GM15510 (cell line): ENCODE data around the gene ZNF532.

Experiments used
- POLR2A ChIP-seq: IDR thresholded peaks from 3 replicates; pipeline ENCODE4 v1.6.1; 2011; ENCODE audit warnings: borderline replicate concordance; ENCODE audit not compliant: insufficient read length; ENCODE audit errors: extremely low read depth

The ZNF532 gene

DNA sequence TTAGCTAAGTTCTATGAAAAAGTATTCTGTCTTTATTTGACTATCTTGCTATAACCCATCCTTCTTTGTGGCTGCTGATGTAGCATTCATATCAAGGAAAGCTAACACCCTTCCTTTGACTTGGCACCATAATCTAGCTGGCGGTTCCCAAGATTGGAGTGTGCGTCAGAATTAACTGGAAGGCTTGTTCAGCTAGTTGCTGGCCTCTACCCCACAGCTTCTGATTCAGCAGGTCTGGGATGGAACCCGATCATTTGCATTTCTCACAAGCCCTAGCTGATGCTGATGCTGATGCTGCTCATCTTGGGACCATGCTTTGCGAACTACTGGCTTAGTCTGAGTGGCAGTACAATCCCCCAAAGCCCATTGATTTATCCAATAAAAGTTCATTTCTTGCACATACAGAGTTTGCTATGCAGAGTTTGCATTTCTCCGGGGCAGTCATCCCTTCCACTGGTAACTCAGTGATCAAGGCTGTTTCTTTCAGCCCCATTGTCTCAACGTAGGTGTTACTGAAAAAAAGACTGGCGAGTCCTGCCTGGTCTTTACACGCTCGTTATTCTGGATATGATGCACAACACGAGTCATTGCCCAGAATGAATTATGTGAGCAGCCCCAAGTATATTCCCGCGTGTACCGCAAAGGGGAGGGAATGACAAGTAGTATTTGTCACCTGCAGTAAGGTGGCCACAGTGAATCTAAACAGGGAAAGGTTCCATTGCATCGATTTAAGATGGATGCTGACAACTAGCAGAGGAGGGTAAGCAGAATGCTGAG, 96.5 kb downstream of the ZNF532 start:
- TF ChIP-seq POLR2A, result no peak

GRCh38 chr18:58962336-58962735, 97.7 kb downstream of the ZNF532 start:
- TF ChIP-seq POLR2A, result no peak

DNA sequence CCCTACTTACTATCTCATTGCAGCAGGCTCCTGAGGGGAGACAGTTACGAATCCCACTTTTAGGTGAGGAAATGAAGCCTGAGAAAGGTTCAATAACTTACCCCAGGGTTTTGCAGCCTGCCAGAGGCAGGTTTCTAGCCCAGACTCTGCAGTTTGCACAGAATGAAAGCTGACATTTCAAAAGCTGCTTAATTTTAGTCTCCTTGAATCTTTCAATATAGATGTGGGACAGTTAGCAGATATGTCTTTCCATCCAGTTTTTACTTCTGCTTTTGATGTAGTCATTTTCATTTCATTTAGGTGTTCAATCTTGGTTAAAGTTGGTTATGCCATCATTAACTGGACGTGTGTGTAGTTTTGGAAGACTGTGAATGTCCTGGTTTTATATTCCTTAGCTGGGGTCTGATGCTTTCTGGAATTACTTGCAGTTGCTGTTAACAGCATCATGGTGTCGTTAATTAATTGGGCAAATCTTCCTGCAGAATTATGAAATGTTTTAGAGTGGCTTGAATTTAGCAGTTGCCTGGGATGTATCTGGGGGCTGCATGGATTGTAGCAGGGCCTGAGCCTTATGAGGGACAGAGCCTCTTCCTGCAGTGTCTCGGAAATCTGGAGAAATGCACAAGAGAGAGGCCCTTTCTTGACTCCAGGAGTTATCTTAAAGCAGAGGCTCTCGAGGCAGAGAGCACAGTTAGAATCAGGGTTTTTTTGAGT, 100.8 kb downstream of the ZNF532 start:
- TF ChIP-seq POLR2A, result no peak

GRCh38 chr18:58966005-58966677, 101.5 kb downstream of the ZNF532 start:
- TF ChIP-seq POLR2A, result no peak

GRCh38 chr18:58966704-58967103, 102.0 kb downstream of the ZNF532 start:
- no peak for TF ChIP-seq POLR2A

- no peak for TF ChIP-seq POLR2A
Measured at GRCh38 chr18:58967751-58968254, 103.1 kb downstream of the ZNF532 start.

- TF ChIP-seq POLR2A, result no peak
Measured at GRCh38 chr18:58970943-58971790, 106.5 kb downstream of the ZNF532 start.

DNA sequence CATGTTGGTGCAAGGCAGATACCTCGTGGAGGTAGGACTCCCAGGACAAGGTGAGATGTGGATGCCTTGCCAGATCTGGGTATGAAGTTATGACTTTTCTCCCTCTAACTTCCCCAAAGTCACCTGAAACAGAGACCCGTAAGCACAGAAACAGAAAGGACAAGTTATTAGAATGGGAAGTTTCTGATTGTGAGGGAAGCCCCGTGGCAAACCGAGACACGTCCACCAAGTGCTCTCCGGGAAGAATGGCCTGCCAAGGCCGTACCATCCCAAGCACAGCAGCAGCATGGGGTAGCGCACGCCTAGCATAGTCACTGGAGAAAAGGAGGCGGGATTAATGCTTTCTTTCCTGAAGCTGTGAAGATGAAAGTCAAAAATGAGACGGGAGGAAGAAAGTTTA, 110.6 kb downstream of the ZNF532 start:
- no peak for TF ChIP-seq POLR2A

DNA sequence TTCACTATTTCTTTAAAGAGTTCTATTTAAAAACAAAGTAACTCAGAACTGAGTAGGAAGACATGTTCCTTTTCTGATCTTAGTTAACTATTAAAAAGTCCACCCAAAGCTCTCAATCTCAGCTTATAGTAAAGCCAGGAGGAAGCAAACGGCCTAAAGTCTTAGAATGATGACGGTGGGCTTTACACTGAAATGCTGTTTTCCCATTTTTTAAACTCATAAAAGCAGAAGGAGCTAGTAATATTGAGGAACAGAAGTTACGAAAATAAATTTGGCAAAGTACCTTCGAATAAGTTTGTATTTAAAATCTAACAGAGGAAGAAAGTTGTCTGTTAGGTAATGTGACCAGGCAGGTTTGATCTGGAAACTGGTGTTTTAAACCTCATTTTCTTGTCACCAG, 111.1 kb downstream of the ZNF532 start:
- TF ChIP-seq POLR2A, result no peak

DNA sequence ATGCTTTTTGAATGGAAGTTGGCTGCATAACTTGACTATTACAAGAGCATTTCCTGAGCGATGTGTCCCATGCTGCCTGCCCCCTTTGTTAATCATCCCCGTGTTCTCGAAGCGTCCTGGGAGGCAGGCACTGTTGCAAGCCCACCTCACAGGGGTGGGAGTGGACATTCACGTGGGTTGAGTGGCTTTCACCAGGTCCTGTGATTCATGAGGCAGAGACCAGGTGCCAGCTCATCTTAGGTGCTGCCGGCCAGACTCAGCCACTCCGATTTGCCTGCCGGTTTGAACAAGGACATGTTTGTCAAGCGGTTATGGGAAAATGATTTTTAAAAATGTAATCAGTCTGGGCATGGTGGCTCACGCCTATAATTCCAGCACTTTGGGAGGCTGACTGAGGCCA, 112.5 kb downstream of the ZNF532 start:
- no peak for TF ChIP-seq POLR2A

GRCh38 chr18:58977801-58978200, 113.1 kb downstream of the ZNF532 start:
- no peak for TF ChIP-seq POLR2A

DNA sequence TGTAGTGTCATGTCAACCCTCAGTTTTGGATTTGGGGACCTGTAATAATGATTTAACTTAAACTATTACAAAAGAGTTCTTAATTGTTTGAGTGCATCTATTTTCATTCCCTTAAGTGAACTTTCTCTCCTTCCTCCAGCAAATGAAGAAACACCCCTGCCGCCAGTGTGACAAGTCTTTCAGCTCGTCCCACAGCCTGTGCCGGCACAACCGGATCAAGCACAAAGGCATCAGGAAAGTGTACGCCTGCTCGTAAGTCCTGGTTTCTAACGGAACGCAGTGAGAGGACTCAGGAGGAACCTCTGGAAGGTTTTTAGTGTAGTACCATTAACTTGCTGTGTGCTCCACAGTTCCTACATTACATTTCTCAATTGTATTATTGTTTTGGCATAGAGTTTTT, 114.2 kb downstream of the ZNF532 start:
- no peak for TF ChIP-seq POLR2A

GRCh38 chr18:58979615-58980014, 114.9 kb downstream of the ZNF532 start:
- TF ChIP-seq POLR2A, result no peak

DNA sequence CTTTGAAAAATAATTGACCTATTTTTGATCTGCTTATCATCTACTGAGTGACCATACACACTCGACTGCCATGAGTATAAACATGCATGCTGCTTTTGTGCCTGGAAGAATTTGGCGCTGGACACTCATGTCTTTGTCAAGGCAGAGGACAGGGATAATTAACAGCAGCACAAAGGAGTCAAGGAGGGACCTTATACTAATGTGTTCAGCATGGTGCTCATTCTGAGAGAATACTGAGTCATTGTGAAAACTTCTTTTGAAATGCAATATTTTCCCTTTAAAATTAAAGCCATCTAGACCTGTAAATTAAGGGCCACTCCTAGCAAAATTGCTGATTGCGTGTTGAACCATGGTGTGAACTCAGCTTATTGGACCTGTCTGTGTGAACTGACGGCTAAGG, 116.3 kb downstream of the ZNF532 start:
- TF ChIP-seq POLR2A, result no peak
